Measurements from ENCODE around the gene PTPRK. TPM values are rescaled to one million over a fixed set of nuclear protein-coding genes. Genes with fewer than 3 reads are reported as not detected.
"Not testable (repeated sequence)": the region's sequence is repeated elsewhere in the genome, so short reads cannot be mapped to it uniquely, and the experiment has no call there.

The PTPRK gene
- total RNA-seq, 1 donor from 2014 or later: 25.9 TPM

DNA sequence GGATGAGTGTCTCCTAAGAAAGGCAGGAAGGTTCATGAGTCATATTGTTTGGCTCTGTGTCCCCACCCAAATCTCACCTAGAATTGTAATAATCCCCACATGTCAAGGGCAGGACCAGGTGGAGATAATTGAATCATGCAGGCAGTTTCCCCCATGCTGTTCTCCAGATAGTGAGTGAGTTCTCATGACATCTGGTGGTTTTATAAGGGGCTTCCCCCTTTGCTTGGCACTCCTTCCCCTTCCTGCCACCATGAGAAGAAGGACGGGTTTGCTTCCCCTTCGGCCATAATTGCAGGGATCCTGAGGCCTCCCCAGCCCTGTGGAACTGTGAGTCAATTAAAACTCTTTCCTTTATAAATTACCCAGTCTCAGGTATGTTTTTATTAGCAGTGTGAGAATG is 542.2 kb downstream of the PTPRK start:
- intact Hi-C loops (cut with DNase I); DNase-seq (ENCODE audit: low spot score); ATAC-seq: not testable (repeated sequence)

DNA sequence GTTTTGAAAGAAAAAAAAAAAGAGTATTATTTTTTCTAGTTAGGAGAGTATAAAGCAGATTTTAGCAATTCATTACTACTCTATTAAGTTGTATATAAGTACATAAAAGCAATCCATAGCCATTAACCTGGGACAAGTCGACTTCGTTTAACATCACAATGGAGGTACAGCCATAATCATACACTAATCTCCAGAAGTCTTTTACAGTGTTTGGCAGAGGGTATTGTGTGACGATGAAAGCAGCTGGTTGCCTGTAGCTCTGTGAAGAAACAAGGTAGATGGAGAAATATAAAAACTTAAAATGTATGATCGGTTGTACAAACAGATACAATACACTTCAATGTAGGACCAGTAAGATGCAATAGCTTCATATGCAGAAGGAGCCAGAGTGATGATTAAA is 543.6 kb downstream of the PTPRK start:
- DNase-seq (ENCODE audit: low spot score) (no peak), ATAC-seq (no peak)
- intact Hi-C loops (cut with DNase I): no loop called here

DNA sequence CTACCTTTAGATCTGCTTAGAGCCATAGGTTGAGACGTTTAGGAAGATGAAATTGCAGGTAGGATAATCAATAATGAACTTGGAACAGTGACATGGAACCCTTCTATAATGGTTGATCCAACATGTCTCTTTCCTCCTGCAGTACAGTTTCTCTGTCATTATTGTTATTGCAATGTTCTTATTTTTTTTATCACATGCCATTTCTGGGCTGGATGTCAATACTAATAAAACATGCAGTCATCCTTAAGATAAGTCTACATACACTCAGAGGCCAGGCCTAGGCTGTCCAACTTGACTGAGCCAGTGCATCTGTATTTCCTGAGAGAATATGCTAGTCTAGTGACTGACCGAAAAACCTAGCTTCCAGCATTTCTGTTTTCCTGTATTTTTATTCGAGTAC is 544.3 kb downstream of the PTPRK start:
- ATAC-seq (no peak), DNase-seq (ENCODE audit: low spot score) (no peak)
- intact Hi-C loops (cut with DNase I): no loop called here

DNA sequence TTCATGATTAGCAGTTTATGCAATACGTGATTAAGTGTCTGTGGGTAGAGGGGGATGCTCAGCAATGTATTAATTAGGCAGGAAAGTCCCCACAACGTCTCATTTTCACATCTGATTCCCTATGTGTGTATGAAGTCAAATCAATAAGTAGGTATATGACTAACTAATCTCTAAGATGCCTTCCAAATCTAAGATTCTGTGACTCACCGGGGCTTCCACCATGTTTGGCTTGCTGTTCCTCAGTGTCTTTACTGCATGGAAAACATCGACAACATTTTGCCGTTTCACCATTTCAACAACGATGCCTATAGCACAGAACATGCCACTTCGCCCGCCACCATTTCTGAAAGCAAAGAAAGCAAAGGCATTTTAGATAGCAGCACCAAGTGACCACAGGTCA is 547.6 kb downstream of the PTPRK start:
- ATAC-seq (no peak), DNase-seq (ENCODE audit: low spot score) (no peak)
- intact Hi-C loops (cut with DNase I): no loop called here

DNA sequence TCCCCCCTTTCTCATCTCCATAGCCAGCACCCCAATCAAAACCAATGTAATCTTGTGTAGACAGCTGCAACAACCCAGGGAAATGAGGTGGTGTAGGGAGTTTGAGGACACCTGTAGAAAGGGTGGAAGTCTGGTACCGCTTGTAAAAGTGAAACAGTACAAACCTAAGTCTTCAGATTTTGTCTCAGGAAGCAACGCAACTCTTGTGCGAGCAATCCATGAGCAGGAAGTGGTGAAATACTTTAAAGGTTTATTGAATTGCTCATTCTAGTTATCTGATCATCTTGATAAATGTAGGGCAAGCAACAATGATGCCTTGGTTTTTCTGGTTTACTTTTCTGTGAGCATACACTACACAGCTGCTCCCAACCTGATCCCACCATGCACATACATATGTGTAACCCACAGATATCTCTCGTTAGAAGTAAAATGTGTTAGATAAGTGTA is 548.4 kb downstream of the PTPRK start:
- no peak for DNase-seq (ENCODE audit: low spot score)
- no peak for ATAC-seq
- intact Hi-C loops (cut with DNase I): no loop called here

DNA sequence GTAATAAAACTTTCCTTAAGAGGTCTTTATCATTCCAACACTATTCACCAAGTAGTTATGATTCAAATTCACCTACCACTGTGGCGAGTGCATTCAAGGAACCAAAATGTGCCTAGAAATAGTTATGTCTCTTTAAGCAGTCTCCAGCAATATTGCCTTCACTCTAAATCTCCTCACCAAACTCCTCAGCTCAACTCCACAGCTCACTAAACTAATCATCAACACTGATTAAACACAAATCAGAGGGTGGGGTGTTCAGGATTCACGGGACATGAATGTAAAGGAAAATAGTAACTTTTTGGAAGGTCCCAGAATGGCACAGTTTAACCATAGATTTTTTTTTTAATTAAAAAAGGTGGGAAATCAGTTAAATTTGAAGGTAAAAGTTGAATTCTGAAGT is 549.0 kb downstream of the PTPRK start:
- intact Hi-C loops (cut with DNase I): no loop called here
- DNase-seq (ENCODE audit: low spot score) (no peak), ATAC-seq (no peak)

DNA sequence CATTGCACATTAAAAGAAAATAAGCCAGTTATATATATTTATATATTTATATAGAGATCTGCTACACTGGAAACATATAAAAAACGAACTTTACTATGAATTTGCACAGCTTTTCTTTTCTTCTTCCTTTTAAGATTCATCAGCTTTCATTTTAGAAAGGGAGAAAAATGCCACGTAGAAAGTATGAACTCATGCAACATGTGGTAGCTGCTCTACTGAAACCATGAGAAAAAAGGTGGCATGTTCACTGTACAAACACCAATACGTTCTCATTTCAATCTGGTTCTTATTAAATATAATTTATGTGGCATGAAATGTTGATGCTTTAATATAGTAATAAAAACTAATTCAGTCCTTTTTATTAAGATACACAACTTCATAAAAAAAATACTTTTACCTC is 550.7 kb downstream of the PTPRK start:
- ATAC-seq: no peak
- no peak for DNase-seq (ENCODE audit: low spot score)
- intact Hi-C loops (cut with DNase I): no loop called here

DNA sequence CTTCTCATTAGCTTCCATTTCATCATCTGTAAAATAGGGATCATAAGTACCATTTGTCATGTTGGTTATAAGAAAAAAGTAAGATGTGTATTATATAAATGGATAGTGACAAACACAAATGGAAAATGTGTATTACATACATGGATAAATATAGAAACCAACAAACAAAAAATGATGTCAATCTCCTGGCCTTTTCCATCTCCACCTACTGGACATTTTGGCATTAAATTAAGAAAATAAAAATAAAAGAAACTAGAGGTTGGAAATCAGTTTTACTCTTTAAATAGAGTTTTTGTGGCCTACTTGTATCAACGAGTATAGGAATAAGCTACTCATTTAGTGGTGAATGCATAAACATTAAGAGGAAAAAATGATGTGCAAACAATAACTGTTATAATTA is 552.0 kb downstream of the PTPRK start:
- ATAC-seq (no peak), DNase-seq (ENCODE audit: low spot score) (no peak)
- intact Hi-C loops (cut with DNase I): no loop called here

DNA sequence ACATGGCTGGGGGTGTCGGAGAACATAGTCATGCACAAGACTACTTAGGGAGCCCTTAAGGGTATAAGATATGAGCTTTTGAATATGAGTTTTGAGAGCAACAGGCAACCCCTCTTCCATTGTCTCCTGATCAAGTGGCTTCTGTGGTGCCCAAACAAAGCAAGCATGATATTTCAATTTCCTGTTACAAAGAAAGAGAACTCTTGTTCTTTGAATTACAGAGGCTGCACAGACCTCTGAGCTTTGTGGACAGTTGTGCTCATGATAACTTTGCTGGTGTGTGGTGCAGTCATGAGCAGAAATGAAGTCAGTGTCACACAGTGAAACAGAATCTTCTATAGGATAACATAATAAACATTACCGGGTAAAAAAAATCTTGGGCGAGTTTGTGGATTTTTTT is 552.7 kb downstream of the PTPRK start:
- ATAC-seq (no peak), DNase-seq (ENCODE audit: low spot score) (no peak)
- intact Hi-C loops (cut with DNase I): no loop called here

DNA sequence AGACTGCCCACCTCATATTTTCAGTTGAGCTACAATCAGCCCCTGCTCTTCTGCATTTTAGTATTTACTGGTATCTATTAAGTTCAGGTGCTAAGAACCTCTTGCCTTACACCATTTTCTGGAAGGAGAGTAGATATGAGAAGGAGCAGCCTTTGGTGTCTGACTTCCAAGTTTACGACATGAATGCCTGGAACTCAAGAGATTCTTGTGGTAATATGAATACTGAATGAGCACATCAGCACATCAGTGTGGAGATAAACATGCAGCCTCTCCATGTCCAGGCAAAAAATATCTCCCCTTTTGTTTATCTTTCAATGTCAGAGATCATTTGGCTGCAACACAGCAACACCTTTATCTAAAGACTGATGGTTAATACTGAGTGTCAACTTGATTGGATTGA is 553.8 kb downstream of the PTPRK start:
- ATAC-seq: no peak
- intact Hi-C loops (cut with DNase I): no loop called here

DNA sequence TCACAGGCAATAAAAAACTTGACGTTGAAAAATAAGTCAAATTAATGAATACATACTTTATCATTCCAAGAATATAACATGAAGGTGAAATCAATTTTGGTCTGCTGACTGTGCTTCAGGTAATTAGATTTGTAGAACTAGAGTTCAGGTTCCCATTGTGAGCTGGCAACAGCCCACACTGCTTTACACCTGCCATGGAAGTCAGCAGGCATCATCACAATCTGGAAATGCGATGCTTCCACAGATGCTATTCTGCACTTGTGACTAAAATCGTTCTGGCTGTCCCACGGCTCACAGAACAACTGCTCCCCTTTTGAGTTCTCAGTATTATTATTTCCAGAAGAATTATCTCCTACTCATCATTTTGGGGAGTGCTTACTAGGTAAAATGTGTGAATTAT is 556.9 kb downstream of the PTPRK start:
- DNase-seq (ENCODE audit: low spot score): no peak
- intact Hi-C loops (cut with DNase I): no loop called here
- ATAC-seq: no peak

More for the DNA sequence above, 553.8 kb downstream of the PTPRK start:
- no peak for DNase-seq (ENCODE audit: low spot score)

DNA sequence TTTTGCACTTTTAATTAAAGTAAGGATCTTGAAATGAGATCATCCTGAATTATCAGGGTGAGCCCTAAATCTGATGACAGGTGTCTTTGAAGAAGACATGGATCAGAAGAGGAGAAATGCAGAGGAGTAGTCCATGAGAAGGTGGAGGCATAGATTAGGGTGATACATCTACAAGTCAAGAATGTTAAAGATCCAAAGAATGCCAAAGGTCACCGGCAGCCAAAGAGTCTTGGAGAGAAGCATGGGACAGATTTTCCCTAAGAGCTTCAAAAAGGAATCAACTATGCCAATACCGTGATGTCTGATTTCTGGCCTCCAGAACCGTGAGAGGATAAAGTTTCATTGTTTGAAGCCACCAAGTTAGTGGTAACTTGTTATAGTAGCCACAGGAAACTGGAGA is 560.5 kb downstream of the PTPRK start:
- no peak for DNase-seq (ENCODE audit: low spot score)
- intact Hi-C loops (cut with DNase I): no loop called here
- no peak for ATAC-seq

DNA sequence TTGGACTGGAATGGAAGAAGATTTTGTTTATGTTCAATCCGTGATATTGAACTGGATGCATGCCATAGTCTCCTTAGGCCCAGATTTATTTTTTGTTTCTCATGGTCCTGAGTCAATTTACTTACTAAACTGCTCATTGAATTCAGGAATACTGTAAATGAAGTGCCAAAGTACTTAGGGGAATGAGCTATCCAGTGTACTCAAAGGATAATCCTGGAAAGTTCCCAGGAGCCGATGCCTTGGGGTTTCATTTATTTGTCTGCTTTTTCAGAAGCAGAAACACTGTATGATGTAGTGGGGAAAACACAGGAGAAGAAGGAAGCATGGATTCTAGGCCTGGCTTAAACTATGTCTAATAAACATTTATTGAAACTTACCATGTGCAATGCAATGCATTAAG is 563.4 kb downstream of the PTPRK start:
- intact Hi-C loops (cut with DNase I): no loop called here
- ATAC-seq (no peak), DNase-seq (ENCODE audit: low spot score) (no peak)

DNA sequence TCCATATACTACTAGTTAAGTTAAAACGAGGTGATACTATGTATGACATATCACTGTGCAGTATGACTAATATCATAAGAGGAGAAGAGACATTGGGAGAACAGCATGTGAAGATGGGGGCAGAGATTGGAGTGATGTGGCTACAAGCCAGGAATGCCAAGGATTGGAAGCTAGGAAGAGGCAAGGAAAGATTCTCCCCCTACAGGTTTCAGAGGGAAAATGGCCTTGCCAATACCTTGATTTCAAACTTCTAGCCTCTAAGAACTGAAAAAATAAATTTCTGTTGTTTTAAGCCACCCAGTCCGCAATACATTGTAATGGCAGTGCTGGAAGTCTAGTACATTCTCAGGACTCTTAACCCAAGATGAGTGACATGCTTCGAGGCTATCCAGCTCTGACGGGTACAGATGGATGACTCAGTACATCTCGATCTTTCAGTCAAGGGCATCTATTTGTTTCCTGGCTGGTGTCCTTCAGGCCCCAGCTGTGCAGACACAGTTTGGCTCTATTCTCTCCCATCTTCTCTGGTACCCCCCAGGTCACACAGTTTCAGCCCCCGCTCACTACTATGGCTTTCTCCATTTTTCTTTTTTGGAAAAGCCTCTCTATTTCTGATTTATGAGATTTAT is 564.0 kb downstream of the PTPRK start:
- ATAC-seq (no peak), DNase-seq (ENCODE audit: low spot score) (no peak)
- intact Hi-C loops (cut with DNase I): no loop called here

DNA sequence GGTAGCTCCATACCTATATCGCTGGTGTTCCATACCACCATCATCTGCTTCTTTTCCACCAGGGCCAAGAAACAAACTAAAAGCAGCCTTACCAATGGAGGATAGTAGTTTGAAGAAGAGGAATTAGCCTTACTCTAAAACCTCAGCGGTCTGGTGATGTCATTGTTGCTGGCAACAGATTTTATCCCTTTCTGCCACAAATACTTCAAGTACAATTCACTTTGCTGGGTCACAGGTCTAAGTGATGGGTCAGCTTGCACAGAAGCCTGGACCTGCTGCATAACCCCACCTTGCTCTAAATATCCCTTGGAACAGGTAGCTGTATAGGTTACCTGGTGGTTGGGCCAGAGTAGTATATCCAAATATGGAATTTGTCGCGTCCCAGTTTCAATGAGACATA is 566.3 kb downstream of the PTPRK start:
- ATAC-seq (no peak), DNase-seq (ENCODE audit: low spot score) (no peak)
- intact Hi-C loops (cut with DNase I): no loop called here

DNA sequence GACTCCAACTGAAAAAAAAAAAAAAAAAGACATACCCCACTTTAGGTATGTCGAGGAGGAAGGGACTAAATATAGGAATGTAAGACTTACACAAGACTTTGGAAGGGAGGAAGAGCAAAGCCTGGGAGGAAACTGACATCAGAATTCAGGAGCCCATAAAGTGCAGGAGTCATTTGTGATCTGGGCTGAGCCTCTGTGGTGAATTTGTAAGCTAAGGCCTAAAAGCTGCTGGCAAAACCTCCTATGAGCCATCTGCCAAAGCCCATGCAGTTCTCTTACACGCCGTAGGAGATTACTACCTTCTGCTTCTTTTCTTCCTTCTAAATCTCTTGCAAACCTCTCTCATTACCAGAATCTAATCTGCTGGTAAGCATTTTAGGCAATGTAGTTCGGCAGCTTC is 567.6 kb downstream of the PTPRK start:
- no peak for ATAC-seq
- DNase-seq (ENCODE audit: low spot score): no peak
- intact Hi-C loops (cut with DNase I): no loop called here

DNA sequence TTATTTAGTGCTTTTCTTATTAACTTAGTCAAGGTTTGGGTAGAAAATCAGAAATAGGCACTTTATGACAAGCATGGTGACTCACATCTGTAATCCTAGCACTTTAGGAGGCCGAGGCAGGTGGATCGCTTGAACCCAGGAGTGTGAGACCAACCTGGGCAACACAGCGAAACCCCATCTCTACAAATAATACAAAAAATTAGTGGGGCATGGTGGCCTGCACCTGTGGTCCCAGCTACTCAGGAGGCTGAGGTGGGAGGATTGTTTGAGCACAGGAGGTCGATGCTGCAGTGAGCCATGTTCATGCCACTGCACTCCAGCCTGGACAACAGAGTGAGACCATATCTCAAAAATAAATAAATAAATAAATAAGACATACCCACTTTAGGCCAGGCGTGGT is 568.2 kb downstream of the PTPRK start:
- intact Hi-C loops (cut with DNase I): no loop called here
- DNase-seq (ENCODE audit: low spot score): no peak
- ATAC-seq: no peak

DNA sequence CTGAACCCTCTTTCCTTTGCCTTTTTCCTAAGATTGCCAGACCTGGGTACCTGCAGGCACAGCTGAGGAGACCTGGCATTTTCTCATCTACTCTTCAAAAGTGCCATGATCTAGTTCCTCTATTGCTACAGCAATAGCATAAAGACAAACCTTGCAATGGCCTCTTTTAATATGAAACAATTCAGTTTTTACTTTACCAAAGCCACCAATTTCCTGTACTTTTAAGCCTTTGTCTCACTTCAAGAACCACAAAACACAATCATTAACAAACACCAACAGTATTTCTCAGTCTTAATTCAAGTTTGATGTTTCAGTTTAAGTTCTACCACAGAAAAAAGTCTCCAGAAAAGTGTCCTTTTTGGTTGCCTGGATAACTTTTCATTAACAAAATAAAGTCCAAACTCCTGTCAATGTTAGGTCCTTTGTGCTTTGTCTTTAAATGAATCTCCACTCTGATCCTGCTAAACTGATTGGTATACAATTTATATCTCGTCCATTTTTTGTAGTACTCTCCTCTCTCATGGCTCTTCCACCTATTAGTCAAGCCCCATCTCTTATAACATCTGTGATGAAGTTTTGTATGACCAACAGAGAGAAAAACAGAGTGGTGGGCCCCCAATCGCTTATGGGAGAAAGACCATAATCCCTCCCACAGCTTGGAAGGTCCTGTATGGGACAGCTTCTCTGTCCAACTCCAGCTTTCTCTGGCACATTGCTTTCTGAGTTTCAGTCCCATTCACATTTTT is 569.1 kb downstream of the PTPRK start:
- no peak for DNase-seq (ENCODE audit: low spot score)
- no peak for ATAC-seq
- intact Hi-C loops (cut with DNase I): no loop called here

DNA sequence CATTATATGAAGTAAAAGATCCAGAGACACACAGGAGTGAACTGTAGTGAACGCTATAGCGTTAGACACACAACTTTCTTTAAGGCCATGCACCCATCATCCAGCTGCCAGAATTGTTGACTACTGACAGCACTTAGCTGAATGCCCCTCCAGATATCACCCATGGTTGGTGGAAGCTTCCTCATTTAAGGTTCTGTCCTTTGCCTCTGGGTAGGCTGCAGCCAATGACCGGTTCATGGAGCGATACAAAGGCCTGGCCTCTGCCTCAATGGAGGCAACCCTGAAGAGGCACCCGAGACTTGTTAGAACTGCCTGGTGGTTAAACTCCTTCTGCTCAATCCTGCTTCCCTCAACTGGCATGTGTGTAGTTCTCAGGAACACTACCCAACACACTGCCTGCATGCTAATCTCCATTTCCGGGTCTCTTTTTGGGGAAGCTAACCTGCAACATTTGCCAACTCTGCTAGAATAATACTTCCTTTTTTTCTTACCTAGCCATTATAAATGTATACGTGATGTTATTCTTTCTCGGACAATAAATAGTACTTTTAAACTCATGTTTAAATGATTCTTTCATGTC is 569.7 kb downstream of the PTPRK start:
- no peak for DNase-seq (ENCODE audit: low spot score)
- no peak for ATAC-seq
- intact Hi-C loops (cut with DNase I): no loop called here

DNA sequence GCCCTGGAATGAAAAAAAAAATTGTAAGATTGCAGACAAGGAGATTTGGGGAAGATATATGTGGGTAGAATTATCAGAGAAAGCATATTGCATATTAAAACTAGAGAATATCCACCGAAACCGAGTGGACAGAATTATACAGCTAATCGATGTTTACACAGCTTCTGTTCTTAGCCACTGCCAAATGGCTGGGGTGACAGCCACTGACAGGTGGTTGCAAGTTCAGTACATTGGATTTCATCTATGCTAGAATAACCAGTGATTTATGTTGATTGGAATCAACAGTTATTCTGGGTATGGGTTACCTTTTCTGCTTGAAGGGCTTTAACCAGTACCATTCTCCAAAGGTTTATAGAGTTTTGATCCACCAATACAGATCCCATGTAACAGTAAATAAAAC is 571.1 kb downstream of the PTPRK start:
- ATAC-seq: no peak
- intact Hi-C loops (cut with DNase I): no loop called here

DNA sequence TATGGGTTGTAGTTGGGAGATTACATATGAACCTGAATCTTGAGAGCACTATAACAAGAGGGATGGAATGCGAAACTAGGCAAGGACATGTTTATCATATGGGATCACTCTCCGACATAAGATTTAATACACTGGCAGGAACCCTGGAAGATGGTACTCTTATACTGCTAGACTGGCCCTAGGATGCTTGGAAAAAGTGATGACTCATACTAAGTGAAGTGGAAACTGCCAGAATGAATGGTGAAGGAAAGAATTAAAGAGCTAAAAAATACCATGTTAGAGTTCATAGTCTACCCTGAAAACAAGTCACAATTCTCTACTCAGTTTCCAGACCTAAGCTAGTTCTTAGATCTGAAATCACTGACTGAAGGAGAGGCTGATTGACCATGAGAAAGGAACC is 574.0 kb downstream of the PTPRK start:
- ATAC-seq (no peak), DNase-seq (ENCODE audit: low spot score) (no peak)
- intact Hi-C loops (cut with DNase I): no loop called here

More for the DNA sequence above, 571.1 kb downstream of the PTPRK start:
- DNase-seq (ENCODE audit: low spot score): no peak

All from sciatic nerve (tissue), 2 donors.